SK-N-SH treated with all-trans-retinoic acid at 6 μM for 48 hours (cell line): ENCODE measurements around the gene NFS1.

Experiments
- ATAC-seq: fragments of 200-7000 bp; cut with Tn5 transposase; 3 replicates; pipeline ENCODE4 v1.9.1; 2020; ENCODE audit warnings: mild to moderate bottlenecking, moderate library complexity
- ARNTL ChIP-seq: fragments of 450-650 bp; formaldehyde crosslinking; IDR thresholded peaks from 2 replicates; pipeline ENCODE4 v1.5.0; 2020; ENCODE audit warnings: low read depth, mild to moderate bottlenecking, moderate library complexity, borderline replicate concordance
- BACH2 ChIP-seq: fragments of 250-450 bp; sonication (Bioruptor Pico); IDR thresholded peaks from 2 replicates; pipeline ENCODE4 v1.9.0; 2021; ENCODE audit warnings: mild to moderate bottlenecking, borderline replicate concordance
- CSDC2 ChIP-seq: fragments of 250-450 bp; sonication (Bioruptor Pico); IDR thresholded peaks from 2 replicates; pipeline ENCODE4 v1.5.0; 2020; ENCODE audit warnings: mild to moderate bottlenecking, moderate library complexity
- ESRRG ChIP-seq: fragments of 250-450 bp; sonication (Bioruptor Pico); IDR thresholded peaks from 2 replicates; pipeline ENCODE4 v1.6.1; 2021; ENCODE audit warnings: mild to moderate bottlenecking
- ISL1 ChIP-seq: fragments of 250-450 bp; sonication (Bioruptor Pico); IDR thresholded peaks from 2 replicates; pipeline ENCODE4 v2.1.2; 2022; ENCODE audit warnings: mild to moderate bottlenecking, moderate library complexity
- PATZ1 ChIP-seq: fragments of 250-450 bp; sonication (Bioruptor Pico); IDR thresholded peaks from 2 replicates; pipeline ENCODE4 v1.8.0; 2020; ENCODE audit warnings: mild to moderate bottlenecking, moderate library complexity, borderline replicate concordance
- POU6F1 ChIP-seq: fragments of 250-450 bp; sonication (Bioruptor Pico); IDR thresholded peaks from 2 replicates; pipeline ENCODE4 v1.8.0; 2021; ENCODE audit warnings: low read depth, mild to moderate bottlenecking, moderate library complexity, borderline replicate concordance
- PPARA ChIP-seq: fragments of 250-450 bp; sonication (Bioruptor Pico); IDR thresholded peaks from 2 replicates; pipeline ENCODE4 v1.5.0; 2020; ENCODE audit warnings: mild to moderate bottlenecking, borderline replicate concordance
- TOX ChIP-seq: fragments of 250-450 bp; sonication (Bioruptor Pico); IDR thresholded peaks from 2 replicates; pipeline ENCODE4 v1.8.0; 2021; ENCODE audit warnings: mild to moderate bottlenecking, moderate library complexity, borderline replicate concordance
- TSHZ2 ChIP-seq: fragments of 250-450 bp; sonication (Bioruptor Pico); IDR thresholded peaks from 2 replicates; pipeline ENCODE4 v1.5.0; 2020; ENCODE audit warnings: mild to moderate bottlenecking, moderate library complexity
- ZC3H10 ChIP-seq: fragments of 250-450 bp; sonication (Bioruptor Pico); IDR thresholded peaks from 2 replicates; pipeline ENCODE4 v1.5.1; 2021; ENCODE audit warnings: mild to moderate bottlenecking, moderate library complexity
- ZFP3 ChIP-seq: fragments of 250-450 bp; sonication (Bioruptor Pico); IDR thresholded peaks from 2 replicates; pipeline ENCODE4 v1.5.0; 2020; ENCODE audit warnings: mild to moderate bottlenecking, moderate library complexity
- ZNF565 ChIP-seq: fragments of 450-650 bp; formaldehyde crosslinking; conservative IDR thresholded peaks from 2 replicates; pipeline ENCODE4 v1.5.0; 2020; ENCODE audit warnings: low read depth, mild to moderate bottlenecking, moderate library complexity
- ZNF8 ChIP-seq: fragments of 450-650 bp; formaldehyde crosslinking; IDR thresholded peaks from 2 replicates; pipeline ENCODE4 v1.5.0; 2020; ENCODE audit warnings: mild to moderate bottlenecking, moderate library complexity

NFS1 gene

GRCh38 chr20:35653893-35654292 is 45.3 kb downstream of the NFS1 start (continued):
- TF ChIP-seq POU6F1 (CRISPR knock-in tag) (no peak), PATZ1 (CRISPR knock-in tag) (no peak)

- ATAC-seq: no peak
- no peak for TF ChIP-seq TOX
- TF ChIP-seq ZNF565 (CRISPR knock-in tag): no peak
- no peak for TF ChIP-seq ZFP3 (CRISPR knock-in tag)
- TF ChIP-seq PATZ1 (CRISPR knock-in tag): no peak
- TF ChIP-seq PPARA (CRISPR knock-in tag): no peak
These were observed 45.8 kb downstream of the NFS1 start for GRCh38 chr20:35653430-35653734.

- no peak for ATAC-seq
- no peak for TF ChIP-seq POU6F1 (CRISPR knock-in tag)
These were observed 46.3 kb downstream of the NFS1 start for GRCh38 chr20:35652641-35653429.

- ATAC-seq: no peak
These were observed 47.2 kb downstream of the NFS1 start for GRCh38 chr20:35651958-35652357.

GRCh38 chr20:35650632-35651031 is 48.5 kb downstream of the NFS1 start:
- ATAC-seq: no peak
- no peak for TF ChIP-seq ZC3H10 (CRISPR knock-in tag)
- TF ChIP-seq PATZ1 (CRISPR knock-in tag): no peak
- no peak for TF ChIP-seq TOX
- no peak for TF ChIP-seq CSDC2 (CRISPR knock-in tag)
- TF ChIP-seq TSHZ2: no peak
- no peak for TF ChIP-seq ZNF8
- TF ChIP-seq ZNF565 (CRISPR knock-in tag): no peak

More at GRCh38 chr20:35651958-35652357, 47.2 kb downstream of the NFS1 start:
- no peak for TF ChIP-seq ARNTL (CRISPR knock-in tag)
- TF ChIP-seq ZFP3 (CRISPR knock-in tag): no peak
- no peak for TF ChIP-seq PATZ1 (CRISPR knock-in tag)
- TF ChIP-seq ZC3H10 (CRISPR knock-in tag): no peak
- TF ChIP-seq ESRRG (CRISPR knock-in tag): no peak
- no peak for TF ChIP-seq BACH2 (CRISPR knock-in tag)
- no peak for TF ChIP-seq PPARA (CRISPR knock-in tag)
- no peak for TF ChIP-seq ISL1 (CRISPR knock-in tag)
